HepG2 (cell line): ENCODE measurements around the gene MAP2K6.

Experiments
- AFF4 ChIP-seq: sonication (generic); formaldehyde crosslinking; IDR thresholded peaks from 2 replicates; pipeline ENCODE4 v1.4.0; 2020; ENCODE audit warnings: missing genetic modification reagents
- CC2D1A ChIP-seq: sonication (generic); formaldehyde crosslinking; IDR thresholded peaks from 2 replicates; pipeline ENCODE4 v1.8.1; 2023; ENCODE audit warnings: mild to moderate bottlenecking, missing genetic modification reagents
- CTCF ChIP-seq: sonication (generic); formaldehyde crosslinking; IDR thresholded peaks from 2 replicates; pipeline ENCODE4 v1.5.0; 2020; ENCODE audit warnings: mild to moderate bottlenecking, missing genetic modification reagents, moderate library complexity
- EP300 ChIP-seq, 3 experiments: sonication (generic) in 1 of 3; formaldehyde crosslinking in 1 of 3; IDR thresholded peaks; 2 replicates each; pipeline versions ENCODE4 v1.5.1 to v1.6.1; 2011 to 2020; ENCODE audit warnings: low read depth in 2 of 3, low read length in 2 of 3, borderline replicate concordance in 1 of 3, improper control_type of control experiment in 1 of 3, mild to moderate bottlenecking in 1 of 3, missing genetic modification reagents in 1 of 3, moderate library complexity in 1 of 3
- EZH2 ChIP-seq: conservative IDR thresholded peaks from 2 replicates; pipeline ENCODE4 v1.6.1; 2012; ENCODE audit warnings: mild to moderate bottlenecking, low read depth, low read length, moderate library complexity
- FOSL2 ChIP-seq: sonication (generic); formaldehyde crosslinking; IDR thresholded peaks from 2 replicates; pipeline ENCODE4 v1.4.0; 2020; ENCODE audit warnings: missing genetic modification reagents
- FOXK1 ChIP-seq: sonication (generic); formaldehyde crosslinking; IDR thresholded peaks from 2 replicates; pipeline ENCODE4 v1.4.0; 2020; ENCODE audit warnings: low read depth, missing genetic modification reagents, borderline replicate concordance
- MAZ ChIP-seq, 2 experiments: sonication (generic) in 1 of 2; formaldehyde crosslinking in 1 of 2; IDR thresholded peaks; 2 replicates each; pipeline versions ENCODE4 v1.5.0 to v1.6.1; 2012 to 2020; ENCODE audit warnings: low read depth in 2 of 2, mild to moderate bottlenecking in 2 of 2, borderline replicate concordance in 1 of 2, improper control_type of control experiment in 1 of 2, low read length in 1 of 2, missing genetic modification reagents in 1 of 2, moderate library complexity in 1 of 2
- POLR2A ChIP-seq, 2 experiments: IDR thresholded peaks; 2 replicates each; pipeline ENCODE4 v1.6.1; 2011; ENCODE audit warnings: low read depth in 2 of 2, low read length in 2 of 2, mild to moderate bottlenecking in 1 of 2, moderate library complexity in 1 of 2; ENCODE audit not compliant: insufficient read depth in 1 of 2
- RAD21 ChIP-seq: fragments of 450-650 bp; formaldehyde crosslinking; IDR thresholded peaks from 2 replicates; pipeline ENCODE4 v1.5.0; 2020; ENCODE audit warnings: mild to moderate bottlenecking
- SMC3 ChIP-seq: IDR thresholded peaks from 2 replicates; pipeline ENCODE4 v1.6.1; 2011; ENCODE audit warnings: low read length, improper control_type of control experiment
- ZNF3 ChIP-seq: IDR thresholded peaks from 2 replicates; pipeline ENCODE4 v1.7.0; 2017; ENCODE audit warnings: inconsistent platforms
- ZNF431 ChIP-seq: sonication (generic); formaldehyde crosslinking; IDR thresholded peaks from 2 replicates; pipeline ENCODE4 v1.9.0; 2022; ENCODE audit warnings: missing genetic modification reagents, low read depth, mild to moderate bottlenecking, borderline replicate concordance

- TF ChIP-seq FOXK1 (CRISPR knock-in tag) (no peak), CTCF (CRISPR knock-in tag) (no peak), FOSL2 (CRISPR knock-in tag) (no peak), MAZ (IDR thresholded peaks at IDR 0.05; ENCODE audit: borderline replicate concordance, low read depth, low read length) (no peak), MAZ (CRISPR knock-in tag; IDR thresholded peaks at IDR 0.05; ENCODE audit: low read depth) (no peak), POLR2A (IDR thresholded peaks at IDR 0.05; ENCODE audit: insufficient read depth in 1 of 2, low read depth in 2 of 2, low read length in 2 of 2) (no peak), ZNF431 (CRISPR knock-in tag) (no peak), SMC3 (no peak), CC2D1A (no peak), AFF4 (CRISPR knock-in tag) (no peak), ZNF3 (CRISPR knock-in tag) (no peak), EZH2 (no peak), RAD21 (CRISPR knock-in tag) (no peak), EP300 (IDR thresholded peaks at IDR 0.05; ENCODE audit: low read depth in 2 of 2, low read length in 2 of 2) (no peak), EP300 (CRISPR knock-in tag; IDR thresholded peaks at IDR 0.05; ENCODE audit: borderline replicate concordance) (no peak)
These were observed 142.8 kb downstream of the MAP2K6 start for GRCh38 chr17:69557339-69557738.
